GM23248 (cell line): ENCODE measurements around the gene PSG11.

ENCODE experiments used
- EZH2 ChIP-seq: fragments of 200-600 bp; sonication (generic); IDR thresholded peaks from 2 replicates; pipeline ENCODE4 v1.6.1; 2018; ENCODE audit warnings: antibody characterized with exemption, mild to moderate bottlenecking; ENCODE audit not compliant: insufficient read depth, poor library complexity, severe bottlenecking
- EZH2phosphoT487 ChIP-seq: fragments of 200-600 bp; sonication (generic); IDR thresholded peaks from 2 replicates; pipeline ENCODE4 v1.6.1; 2018; ENCODE audit warnings: antibody characterized with exemption, moderate library complexity, mild to moderate bottlenecking, low read depth; ENCODE audit not compliant: insufficient read depth

DNA sequence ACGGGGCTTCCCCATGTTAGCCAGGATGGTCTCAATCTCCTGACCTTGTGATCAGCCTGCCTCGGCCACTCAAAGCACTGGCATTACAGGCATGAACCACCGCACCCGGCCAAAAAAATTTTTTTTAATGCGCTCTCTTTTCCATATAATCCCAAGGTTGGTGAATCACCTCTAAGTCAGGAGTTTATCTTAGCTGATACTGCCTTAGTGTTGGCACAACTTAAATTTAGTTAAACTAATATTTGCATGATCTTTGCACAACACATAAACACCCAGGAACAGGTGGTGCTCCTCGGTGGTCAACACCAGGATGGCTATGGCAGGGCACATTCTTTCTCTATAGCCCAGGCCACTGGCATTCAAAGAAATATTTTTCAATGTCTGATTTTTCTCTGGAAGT lies 65.2 kb downstream of the PSG11 start:
- TF ChIP-seq EZH2 = no peak
- TF ChIP-seq EZH2phosphoT487 = no peak
